HG03439 (cell line): ENCODE results near the gene OAS2.
"Not testable (repeated sequence)": the region's sequence is repeated elsewhere in the genome, so short reads cannot be mapped to it uniquely, and the experiment has no call there.

Experiments used
- ATAC-seq: cut with Tn5 transposase; IDR thresholded peaks from one replicate; pipeline ENCODE4 v1.9.1; 2021; ENCODE audit warnings: mild to moderate bottlenecking, moderate library complexity; ENCODE audit not compliant: unreplicated experiment

Gene OAS2

DNA sequence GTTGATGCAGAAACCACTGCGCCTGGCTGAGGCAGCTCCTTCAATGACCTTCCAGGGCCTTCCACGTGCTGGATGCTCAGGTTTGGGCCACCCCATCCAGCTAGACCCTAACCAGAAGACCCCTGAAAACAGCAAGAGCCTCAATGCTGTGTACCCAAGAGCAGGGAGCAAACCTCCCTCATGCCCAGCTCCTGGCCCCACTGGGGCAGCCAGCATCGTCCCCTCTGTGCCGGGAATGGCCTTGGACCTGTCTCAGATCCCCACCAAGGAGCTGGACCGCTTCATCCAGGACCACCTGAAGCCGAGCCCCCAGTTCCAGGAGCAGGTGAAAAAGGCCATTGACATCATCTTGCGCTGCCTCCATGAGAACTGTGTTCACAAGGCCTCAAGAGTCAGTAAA, 29.5 kb upstream of the OAS2 start:
- no peak for ATAC-seq

DNA sequence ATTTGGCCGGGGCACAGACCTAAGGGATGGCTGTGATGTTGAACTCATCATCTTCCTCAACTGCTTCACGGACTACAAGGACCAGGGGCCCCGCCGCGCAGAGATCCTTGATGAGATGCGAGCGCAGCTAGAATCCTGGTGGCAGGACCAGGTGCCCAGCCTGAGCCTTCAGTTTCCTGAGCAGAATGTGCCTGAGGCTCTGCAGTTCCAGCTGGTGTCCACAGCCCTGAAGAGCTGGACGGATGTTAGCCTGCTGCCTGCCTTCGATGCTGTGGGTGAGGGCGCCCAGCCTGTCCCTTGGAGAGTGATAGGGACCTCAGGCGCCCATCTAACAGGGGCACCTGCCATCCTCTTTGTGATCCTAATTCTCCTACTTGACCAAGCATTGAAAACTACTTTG, 27.6 kb upstream of the OAS2 start:
- ATAC-seq: no peak

DNA sequence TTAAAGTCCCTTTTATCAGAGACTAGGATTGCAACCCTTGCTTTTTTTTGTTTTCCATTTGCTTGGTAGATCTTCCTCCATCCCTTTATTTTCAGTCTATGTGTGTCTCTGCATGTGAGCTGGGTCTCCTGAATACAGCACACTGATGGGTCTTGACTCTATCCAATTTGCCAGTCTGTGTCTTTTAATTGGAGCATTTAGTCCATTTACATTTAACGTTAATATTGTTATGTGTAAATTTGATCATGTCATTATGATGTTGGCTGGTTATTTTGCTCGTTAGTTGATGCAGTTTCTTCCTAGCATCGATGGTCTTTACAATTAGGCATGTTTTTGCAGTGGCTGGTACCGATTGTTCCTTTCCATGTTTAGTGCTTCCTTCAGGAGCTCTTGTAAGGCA, 21.2 kb upstream of the OAS2 start:
- not testable (repeated sequence) for ATAC-seq

DNA sequence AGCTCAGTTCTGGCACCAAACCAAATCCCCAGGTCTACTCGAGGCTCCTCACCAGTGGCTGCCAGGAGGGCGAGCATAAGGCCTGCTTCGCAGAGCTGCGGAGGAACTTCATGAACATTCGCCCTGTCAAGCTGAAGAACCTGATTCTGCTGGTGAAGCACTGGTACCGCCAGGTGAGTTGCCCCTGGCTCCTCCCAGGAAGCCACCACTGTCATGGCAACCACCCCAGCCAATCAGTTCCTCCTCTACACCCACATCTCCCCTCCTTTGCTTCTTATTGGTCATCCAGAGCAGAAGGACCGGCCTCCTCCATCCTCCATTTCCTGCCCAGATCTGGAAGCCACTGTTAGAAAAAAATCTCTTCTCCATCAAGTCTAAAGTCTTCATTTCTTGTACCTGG, 17.2 kb upstream of the OAS2 start:
- no peak for ATAC-seq

DNA sequence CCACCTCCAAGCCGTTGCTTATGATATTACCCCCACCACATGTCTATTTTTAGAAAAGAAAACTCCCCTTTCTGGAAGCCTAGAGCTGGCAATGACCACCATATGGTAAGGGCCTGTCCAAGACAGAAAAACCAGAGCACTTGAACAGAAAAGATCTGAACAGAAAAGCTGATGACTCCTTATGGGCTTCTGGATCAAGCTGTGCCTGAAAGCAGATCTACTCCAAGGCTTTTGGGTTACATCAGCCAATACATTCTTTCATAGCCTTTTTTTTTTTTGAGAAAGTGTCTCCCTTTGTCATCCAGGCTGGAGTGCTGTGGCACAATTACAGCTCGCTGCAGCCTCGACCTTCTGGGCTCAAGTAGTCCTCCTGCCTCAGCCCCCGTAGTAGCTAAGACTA, 16.8 kb upstream of the OAS2 start:
- no peak for ATAC-seq

DNA sequence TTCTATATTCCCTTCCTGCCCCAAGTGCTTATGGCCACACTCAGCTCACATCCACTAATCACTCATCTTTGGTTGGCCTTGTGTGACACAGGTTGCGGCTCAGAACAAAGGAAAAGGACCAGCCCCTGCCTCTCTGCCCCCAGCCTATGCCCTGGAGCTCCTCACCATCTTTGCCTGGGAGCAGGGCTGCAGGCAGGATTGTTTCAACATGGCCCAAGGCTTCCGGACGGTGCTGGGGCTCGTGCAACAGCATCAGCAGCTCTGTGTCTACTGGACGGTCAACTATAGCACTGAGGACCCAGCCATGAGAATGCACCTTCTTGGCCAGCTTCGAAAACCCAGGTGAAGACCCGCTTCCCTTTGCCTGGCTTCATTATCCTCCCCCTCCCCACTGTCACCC, 15.8 kb upstream of the OAS2 start:
- no peak for ATAC-seq

DNA sequence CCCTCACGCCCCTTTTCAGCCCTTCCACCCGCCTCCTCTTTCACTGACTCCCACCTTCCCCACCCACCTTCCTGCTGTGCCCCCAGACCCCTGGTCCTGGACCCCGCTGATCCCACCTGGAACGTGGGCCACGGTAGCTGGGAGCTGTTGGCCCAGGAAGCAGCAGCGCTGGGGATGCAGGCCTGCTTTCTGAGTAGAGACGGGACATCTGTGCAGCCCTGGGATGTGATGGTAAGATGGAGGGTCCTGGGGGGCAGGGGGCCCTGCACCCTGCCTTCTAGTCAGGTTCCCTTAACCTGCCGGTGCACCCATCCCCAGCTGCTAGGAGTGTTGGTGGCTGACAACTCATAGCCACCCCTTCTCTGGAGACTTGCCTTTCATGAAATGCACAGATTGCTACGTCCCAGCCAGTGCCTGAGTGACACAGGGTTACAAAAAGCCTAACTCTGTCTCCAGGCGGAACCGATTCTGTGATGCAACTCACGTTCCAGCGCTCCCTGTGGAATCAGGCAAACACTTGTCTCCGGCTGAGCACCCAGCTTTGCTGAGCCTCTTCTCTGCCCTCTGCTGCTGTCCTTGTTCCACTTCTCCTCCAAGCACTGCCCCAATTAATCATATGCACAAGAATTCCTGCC, 15.0 kb upstream of the OAS2 start:
- no peak for ATAC-seq

DNA sequence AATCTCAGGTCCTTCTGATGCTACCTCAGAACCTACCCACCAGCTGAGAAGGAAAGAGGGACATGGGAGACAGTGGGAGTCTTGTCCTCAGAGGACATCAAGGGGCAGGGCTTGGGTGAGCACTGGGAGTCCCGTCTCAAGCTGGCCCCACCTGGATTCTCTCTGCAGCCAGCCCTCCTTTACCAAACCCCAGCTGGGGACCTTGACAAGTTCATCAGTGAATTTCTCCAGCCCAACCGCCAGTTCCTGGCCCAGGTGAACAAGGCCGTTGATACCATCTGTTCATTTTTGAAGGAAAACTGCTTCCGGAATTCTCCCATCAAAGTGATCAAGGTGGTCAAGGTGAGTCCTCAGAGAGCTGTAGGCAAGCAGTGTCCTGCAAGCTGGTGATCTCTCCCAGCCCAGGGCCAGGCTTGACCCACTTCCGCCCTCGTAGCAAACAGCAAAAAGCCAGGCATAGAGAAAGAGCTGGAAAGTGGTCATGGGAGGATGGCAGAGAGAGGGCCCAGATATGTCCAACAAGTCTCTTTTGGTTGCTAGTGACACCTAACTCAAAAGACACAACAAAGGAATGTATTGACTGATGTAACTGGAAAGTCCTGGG, 14.2 kb upstream of the OAS2 start:
- no peak for ATAC-seq

DNA sequence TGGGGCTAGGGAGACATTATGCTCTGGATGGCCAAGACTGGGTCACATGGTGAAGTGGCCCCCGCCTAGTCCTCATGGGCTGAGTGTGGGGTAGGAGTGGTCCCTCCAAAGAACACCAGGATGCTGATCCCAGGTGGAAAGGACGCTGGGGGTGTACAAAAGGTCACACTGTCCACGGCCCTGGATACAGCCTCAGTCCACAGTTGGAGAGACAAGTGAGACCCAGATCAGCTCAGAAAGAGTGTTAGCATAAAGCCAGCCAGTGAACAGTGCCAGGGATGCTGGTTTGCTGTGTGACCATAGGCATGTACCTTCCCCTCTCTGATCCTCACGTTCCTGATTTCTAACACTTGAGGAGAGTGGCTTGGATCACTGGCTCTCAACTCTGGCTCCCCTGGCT, 13.4 kb upstream of the OAS2 start:
- no peak for ATAC-seq

DNA sequence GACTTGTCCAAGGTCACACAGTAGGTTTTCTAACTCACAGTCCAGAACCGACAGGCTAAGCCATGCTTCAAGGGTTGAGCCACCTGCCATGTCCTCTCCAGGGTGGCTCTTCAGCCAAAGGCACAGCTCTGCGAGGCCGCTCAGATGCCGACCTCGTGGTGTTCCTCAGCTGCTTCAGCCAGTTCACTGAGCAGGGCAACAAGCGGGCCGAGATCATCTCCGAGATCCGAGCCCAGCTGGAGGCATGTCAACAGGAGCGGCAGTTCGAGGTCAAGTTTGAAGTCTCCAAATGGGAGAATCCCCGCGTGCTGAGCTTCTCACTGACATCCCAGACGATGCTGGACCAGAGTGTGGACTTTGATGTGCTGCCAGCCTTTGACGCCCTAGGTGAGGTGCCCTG, 12.7 kb upstream of the OAS2 start:
- ATAC-seq: no peak

DNA sequence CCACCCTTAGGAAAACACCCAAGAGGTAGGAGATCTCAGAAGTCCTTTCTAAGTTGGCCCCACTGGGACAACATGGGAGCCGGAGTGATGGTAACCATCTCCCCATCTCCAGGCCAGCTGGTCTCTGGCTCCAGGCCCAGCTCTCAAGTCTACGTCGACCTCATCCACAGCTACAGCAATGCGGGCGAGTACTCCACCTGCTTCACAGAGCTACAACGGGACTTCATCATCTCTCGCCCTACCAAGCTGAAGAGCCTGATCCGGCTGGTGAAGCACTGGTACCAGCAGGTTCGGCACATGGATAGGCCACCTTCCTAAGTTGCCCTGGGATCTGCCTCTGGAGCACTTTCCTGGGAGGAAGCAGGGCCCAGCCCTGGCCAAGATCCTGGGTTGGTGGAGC, 11.0 kb upstream of the OAS2 start:
- no peak for ATAC-seq

DNA sequence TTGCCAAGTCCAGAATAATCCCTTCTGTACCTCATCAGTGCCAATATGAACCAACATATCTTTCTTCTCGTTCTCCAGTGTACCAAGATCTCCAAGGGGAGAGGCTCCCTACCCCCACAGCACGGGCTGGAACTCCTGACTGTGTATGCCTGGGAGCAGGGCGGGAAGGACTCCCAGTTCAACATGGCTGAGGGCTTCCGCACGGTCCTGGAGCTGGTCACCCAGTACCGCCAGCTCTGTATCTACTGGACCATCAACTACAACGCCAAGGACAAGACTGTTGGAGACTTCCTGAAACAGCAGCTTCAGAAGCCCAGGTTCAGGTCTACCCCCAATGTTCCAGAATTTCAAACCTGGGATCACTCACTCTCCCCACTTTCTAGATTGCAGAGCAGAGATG, 10.5 kb upstream of the OAS2 start:
- ATAC-seq: no peak

DNA sequence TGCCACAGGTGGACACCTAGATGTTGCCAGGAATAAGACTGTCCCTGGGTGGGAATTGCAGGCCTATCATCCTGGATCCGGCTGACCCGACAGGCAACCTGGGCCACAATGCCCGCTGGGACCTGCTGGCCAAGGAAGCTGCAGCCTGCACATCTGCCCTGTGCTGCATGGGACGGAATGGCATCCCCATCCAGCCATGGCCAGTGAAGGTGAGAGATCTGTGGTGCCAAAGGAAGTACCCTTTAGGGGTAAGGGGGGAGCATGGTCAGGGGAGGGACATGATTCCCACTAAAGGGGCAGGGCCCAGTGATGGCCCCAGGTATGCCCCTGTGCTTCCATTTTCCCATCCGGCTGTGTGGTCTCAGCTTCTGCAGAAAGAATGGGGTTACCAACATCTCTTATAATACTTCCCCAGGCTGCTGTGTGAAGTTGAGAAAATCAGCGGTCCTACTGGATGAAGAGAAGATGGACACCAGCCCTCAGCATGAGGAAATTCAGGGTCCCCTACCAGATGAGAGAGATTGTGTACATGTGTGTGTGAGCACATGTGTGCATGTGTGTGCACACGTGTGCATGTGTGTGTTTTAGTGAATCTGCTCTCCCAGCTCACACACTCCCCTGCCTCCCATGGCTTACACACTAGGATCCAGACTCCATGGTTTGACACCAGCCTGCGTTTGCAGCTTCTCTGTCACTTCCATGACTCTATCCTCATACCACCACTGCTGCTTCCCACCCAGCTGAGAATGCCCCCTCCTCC, 8.6 kb upstream of the OAS2 start:
- no peak for ATAC-seq

DNA sequence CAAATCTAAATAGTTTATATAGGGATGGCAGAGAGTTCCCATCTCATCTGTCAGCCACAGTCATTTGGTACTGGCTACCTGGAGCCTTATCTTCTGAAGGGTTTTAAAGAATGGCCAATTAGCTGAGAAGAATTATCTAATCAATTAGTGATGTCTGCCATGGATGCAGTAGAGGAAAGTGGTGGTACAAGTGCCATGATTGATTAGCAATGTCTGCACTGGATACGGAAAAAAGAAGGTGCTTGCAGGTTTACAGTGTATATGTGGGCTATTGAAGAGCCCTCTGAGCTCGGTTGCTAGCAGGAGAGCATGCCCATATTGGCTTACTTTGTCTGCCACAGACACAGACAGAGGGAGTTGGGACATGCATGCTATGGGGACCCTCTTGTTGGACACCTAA, 7.9 kb upstream of the OAS2 start:
- no peak for ATAC-seq

DNA sequence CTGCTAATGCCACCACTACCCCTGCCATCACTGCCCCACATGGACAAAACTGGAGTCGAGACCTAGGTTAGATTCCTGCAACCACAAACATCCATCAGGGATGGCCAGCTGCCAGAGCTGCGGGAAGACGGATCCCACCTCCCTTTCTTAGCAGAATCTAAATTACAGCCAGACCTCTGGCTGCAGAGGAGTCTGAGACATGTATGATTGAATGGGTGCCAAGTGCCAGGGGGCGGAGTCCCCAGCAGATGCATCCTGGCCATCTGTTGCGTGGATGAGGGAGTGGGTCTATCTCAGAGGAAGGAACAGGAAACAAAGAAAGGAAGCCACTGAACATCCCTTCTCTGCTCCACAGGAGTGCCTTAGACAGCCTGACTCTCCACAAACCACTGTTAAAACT, 7.1 kb upstream of the OAS2 start:
- no peak for ATAC-seq

DNA sequence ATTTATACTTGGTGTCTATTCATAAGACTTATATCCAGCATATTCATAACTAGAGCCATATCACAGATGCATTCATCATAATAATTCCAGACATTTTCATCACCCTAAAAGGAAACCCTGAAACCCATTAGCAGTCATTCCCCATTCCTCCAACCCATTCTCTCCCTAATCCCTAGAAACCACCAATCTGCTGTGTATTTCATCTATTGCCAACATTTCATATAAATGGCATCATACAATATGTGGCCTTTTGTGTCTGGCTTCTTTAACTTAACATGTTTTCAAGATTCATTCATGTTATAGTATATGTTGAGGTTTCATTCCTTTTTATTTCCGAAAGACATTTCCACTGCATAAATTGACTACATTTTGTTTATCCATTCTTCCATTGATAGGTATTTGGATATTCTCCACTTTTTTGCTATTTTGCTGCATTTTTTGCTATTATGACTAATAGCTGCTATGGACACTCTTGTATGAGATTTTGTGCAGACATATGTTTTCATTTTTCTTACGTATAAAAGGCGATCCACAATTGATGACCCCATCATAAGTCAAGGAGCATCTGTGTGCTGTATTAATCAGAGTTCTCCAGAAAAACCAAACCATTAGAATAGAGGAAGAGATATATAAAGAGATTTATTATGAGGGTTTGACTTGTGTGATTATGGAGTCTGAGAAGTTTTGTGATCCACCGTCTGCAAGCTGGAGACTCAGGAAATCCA, 5.1 kb upstream of the OAS2 start:
- ATAC-seq: no peak

DNA sequence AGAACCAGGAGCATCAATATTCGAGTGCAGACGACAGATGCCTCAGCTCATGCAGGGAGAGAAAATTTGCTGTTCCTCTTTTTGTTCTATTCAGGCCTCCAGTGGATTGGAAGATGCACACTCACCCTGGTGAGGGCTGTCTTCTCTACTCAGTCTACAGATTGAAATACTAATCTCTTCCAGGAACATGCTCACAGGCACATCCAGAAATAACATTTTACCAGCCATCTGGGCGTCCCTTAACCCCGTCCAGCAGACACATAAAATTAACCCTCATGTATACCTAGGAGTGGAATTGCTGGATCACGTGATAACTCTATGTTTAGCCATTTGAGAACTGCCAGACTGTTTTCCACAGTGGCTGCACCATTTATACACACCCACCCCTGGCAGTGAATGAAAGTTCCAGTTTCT, 4.5 kb upstream of the OAS2 start:
- ATAC-seq: no peak

DNA sequence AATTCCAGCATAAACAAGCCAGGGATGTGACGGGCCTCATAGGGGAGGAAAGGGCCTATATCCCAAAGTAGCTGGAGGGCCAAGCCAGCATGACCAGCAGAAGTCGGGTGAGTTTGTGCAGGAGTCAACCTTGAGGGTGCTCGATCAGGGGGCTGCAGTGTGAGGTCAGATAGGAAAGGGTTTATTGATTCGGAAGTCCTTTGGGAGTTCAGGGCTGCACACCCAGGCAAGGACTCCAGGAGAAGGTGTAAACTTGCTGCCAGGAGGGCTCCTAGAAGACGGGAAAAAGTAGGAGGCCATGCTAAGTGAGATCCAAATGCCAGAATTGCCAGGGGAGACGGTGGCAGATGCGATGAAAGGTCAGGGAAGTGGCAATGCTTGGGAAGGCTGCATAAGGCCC, 3.4 kb upstream of the OAS2 start:
- no peak for ATAC-seq

DNA sequence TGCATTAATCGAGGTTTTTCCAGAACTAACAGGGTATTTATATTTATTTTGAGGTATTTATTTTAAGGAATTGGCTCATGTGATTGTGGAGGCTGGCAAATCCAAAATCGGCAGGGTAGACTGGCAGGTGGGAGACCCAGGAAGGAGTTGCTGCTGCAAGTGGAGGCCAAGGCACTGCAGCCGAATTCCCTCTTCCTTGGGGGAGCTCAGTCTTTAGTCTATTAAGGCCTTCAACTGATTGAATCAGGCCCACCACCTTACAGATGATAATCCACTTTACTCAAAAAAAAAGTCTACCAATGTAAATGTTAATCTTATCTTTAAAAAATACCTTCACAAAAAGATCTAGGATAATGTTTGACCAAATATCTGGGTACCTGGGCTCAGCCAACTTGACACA, 1.2 kb upstream of the OAS2 start:
- no peak for ATAC-seq

DNA sequence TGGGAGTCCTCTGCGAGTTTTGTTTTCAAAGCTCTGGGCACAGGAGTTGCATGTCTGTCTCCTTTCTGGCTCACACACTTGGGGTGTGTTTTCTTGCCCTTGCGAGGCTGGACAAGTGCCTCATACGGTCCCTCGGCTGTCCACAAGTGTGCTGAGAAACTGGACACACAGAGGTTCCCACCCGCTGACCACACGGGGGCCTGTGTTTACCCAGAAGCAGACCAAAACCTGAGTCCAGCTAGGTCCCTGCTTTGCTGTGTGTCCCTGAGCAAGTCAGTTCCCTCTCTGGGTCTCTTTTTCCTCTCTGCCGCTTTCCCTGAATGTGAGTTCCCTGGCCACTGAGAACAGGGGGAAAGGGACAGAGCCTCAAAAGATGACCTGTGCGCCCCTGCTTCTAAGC, 678 bp upstream of the OAS2 start:
- no peak for ATAC-seq

DNA sequence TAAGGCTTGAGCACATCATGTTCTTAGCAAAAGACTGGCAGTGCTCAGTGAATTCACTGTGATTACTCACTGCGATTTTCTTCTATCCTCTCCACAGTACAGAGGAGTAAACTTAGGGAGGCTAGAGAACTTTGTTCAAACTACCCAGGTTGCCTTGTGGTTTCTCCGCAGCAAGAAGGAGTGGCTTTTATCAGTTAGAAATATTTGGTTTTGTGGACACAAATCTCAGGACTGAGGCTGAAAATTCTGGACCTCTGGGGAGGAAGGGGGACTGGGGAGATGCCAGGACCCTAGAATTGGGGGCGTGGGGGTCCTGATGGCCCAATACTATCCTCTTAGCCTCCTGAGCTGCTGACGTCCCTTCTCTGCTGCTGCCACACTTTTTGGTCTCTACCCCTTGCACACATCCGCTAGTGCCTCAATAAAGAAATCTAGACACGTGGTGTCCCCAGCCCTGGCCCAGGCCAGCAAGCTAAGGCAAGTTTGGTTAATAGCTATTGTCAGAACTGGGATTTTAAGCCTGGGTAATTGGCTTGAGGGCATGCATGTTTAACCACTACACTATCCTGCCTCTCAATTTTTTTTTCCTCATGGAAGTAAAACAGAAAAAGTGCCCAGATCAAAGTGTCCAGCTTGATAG, 842 bp downstream of the OAS2 start:
- peak; percentile 33 for ATAC-seq
